Kidney glomerular epithelial cell (primary cell): ENCODE results near the gene CARMIL3.
"Not testable (repeated sequence)": the region's sequence is repeated elsewhere in the genome, so short reads cannot be mapped to it uniquely, and the experiment has no call there.

Experiments used
- DNase-seq: peaks from one replicate; lab custom pipeline; 2025; lab: John Stamatoyannopoulos, UW

CARMIL3 gene, protein sequence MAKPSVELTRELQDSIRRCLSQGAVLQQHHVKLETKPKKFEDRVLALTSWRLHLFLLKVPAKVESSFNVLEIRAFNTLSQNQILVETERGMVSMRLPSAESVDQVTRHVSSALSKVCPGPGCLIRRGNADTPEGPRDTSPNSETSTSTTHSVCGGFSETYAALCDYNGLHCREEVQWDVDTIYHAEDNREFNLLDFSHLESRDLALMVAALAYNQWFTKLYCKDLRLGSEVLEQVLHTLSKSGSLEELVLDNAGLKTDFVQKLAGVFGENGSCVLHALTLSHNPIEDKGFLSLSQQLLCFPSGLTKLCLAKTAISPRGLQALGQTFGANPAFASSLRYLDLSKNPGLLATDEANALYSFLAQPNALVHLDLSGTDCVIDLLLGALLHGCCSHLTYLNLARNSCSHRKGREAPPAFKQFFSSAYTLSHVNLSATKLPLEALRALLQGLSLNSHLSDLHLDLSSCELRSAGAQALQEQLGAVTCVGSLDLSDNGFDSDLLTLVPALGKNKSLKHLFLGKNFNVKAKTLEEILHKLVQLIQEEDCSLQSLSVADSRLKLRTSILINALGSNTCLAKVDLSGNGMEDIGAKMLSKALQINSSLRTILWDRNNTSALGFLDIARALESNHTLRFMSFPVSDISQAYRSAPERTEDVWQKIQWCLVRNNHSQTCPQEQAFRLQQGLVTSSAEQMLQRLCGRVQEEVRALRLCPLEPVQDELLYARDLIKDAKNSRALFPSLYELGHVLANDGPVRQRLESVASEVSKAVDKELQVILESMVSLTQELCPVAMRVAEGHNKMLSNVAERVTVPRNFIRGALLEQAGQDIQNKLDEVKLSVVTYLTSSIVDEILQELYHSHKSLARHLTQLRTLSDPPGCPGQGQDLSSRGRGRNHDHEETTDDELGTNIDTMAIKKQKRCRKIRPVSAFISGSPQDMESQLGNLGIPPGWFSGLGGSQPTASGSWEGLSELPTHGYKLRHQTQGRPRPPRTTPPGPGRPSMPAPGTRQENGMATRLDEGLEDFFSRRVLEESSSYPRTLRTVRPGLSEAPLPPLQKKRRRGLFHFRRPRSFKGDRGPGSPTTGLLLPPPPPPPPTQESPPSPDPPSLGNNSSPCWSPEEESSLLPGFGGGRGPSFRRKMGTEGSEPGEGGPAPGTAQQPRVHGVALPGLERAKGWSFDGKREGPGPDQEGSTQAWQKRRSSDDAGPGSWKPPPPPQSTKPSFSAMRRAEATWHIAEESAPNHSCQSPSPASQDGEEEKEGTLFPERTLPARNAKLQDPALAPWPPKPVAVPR (N-terminal part only)

DNA sequence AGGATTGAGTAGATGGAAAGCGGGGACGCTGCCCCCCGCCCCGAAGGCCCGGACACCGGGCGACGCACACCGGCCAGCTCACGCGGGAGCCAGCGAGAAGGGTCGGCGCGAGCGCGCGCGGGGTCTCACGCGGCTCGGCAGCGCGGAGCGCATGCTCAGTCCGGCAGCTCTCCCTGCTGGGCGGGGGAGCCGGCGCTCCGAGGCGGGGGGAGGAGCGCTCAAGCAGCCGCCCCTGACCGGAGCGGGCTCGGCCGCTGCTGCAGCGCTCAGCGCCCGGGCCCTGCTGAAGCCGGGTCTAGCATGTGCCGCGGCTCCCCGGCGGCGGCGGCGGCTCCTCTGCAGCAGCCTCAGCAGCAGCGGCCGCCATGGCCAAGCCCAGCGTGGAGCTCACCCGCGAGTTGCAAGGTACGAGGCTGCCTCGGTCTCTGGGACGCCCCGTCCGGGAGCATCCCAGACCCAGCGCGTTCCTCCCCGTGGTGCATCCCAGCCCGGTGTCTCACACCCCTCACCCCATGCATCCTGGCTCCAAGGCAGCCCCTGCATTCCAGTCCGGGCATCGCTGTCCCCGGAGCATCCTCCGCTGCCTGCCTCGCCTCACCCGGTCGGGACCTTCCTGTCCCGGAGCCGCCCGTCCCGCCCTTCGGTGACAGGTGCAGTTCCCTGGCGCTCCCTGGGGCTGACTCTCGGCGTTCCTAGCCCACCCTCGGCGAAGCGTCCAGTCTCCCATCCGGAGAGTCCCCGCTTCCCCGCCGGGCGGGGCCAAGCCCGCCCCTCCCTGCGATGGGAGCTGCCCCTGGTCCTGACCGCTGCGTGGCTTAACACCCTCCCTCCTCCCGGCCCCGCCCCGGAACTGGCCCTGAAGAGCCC lies at the start of gene CARMIL3:
TSS of gene CARMIL3 (plus strand) at position 221 of the 867 bp plus-strand sequence. CDS start at position 366, 145 bp downstream.
- DNase-seq = peak; percentile 20

- not testable (repeated sequence) for DNase-seq
Observed at GRCh38 chr14:24006471-24006816, 45.4 kb upstream of the CARMIL3 start.

GRCh38 chr14:24006817-24007652 lies 44.8 kb upstream of the CARMIL3 start:
- not testable (repeated sequence) for DNase-seq

- DNase-seq = no peak
Observed at GRCh38 chr14:24011051-24011450, 40.8 kb upstream of the CARMIL3 start.

DNA sequence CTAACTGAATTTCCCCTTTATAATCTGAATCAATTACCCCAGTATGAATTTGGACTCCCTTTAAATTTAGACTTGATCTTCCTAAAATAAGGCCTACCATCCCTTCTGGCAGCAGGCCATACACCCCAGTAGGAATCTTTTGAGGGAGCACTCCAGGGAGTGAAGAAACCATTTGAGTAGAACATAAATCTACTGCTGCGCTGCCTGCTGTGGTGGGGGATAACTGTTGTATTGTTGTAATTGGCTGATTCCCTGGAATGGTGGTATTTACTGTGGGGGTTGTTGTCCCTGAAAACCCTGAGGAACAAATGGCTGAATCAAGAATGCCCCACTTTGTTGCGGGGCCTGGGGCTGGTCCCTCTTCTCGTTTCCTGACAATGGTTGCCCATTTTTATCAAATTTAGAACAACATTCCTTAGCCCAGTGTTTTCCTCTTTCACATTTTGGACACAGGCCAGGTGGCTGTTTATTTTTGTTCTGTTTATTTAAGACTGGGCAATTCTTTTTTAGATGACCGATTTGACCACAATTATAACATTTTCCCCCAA lies 39.0 kb upstream of the CARMIL3 start:
- not testable (repeated sequence) for DNase-seq

GRCh38 chr14:24013654-24014514 lies 37.9 kb upstream of the CARMIL3 start:
- peak; percentile 43 for DNase-seq

DNA sequence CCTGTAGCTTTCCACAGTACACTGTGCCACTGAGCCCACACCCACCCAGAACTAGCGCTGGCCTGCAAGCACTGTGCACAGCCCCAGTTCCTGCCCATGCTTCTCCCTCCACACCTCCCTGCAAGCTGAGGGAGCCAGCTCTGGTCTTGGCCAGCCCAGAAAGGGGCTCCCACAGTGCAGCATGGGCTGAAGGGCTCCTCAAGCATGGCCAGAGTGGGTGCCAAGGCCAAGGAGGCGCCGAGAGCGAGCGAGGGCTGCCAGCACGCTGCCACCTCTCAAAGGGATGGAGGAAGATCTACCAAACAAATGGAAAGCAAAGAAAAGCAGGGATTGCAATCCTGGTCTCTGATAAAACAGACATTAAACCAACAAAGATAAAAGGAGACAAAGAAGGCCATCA lies 36.1 kb upstream of the CARMIL3 start:
- DNase-seq = not testable (repeated sequence)

DNA sequence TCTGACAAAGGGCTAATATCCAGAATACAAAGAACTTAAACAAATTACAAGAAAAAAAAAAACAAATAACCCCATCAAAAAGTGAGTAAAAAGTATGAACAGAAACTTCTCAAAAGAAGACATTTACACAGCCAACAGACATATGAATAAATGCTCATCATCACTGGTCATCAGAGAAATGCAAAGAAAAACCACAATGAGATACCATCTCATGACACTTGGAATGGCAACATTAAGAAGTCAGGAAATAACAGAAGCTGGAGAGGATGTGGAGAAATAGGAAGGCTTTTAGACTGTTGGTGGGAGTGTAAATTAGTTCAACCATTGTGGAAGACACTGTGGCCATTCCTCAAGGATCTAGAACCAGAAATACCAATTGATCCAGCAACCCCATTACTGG lies 32.8 kb upstream of the CARMIL3 start:
- DNase-seq = not testable (repeated sequence)

DNA sequence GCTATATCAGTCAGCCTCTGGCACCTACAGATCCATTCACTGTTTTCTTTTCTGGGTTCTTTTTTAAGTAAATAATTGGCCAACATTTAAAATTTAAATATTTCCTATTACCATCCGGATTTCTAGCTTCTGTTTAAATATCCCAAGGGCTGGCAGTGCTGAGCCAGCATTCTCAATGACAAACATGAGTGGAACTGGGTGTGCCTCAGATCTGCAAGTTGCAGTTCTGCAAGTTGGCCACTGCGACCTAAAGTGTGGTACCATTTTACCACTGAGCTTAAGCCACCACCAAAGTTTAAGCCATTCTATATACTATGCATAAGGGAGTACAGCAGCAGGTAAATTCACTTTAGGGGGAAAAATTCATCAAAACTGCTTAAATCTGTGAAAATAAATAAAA lies 31.9 kb upstream of the CARMIL3 start:
- DNase-seq = not testable (repeated sequence)

DNA sequence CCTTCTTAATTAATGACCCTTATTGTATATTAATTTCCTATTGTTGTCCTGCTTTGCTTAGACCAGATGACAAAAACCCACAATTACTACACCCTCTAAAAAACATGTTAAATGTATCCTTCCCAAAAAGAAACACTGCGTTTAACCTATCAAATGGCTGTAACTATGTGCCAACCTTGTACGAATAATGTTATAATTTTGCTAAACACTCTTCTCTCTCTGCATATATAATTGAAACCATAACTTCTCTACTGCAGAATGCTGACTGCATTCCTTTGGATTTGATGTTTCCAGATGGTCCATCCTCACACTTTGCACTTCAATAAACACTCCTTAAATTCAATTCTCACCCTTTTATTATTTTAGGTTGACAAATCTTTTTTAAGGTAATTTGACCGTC lies 31.3 kb upstream of the CARMIL3 start:
- not testable (repeated sequence) for DNase-seq

DNA sequence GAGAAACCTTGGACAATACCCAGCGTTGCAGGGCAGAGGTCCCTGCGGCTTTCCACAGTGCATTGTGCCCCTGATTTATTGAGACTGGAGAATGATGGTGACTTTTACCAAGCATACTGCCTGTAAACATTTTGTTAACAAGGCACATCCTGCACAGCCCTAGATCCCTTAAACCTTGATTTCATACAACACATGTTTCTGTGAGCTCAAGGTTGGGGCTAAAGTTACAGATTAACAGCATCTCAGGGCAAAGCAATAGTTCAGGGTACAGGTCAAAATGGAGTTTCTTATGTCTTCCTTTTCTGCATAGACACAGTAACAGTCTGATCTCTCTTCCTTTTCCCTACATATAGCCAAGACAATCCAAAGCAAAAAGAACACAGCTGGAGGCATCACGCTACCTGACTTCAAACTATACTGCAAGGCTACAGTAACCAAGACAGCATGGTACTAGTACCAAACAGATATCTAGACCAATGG lies 26.8 kb upstream of the CARMIL3 start:
- not testable (repeated sequence) for DNase-seq

GRCh38 chr14:24029687-24030086 lies 22.1 kb upstream of the CARMIL3 start:
- not testable (repeated sequence) for DNase-seq

- DNase-seq = not testable (repeated sequence)
Observed at GRCh38 chr14:24031331-24031730, 20.5 kb upstream of the CARMIL3 start.

GRCh38 chr14:24032727-24033418 lies 18.9 kb upstream of the CARMIL3 start:
- DNase-seq = peak; percentile 30

- not testable (repeated sequence) for DNase-seq
Observed at GRCh38 chr14:24035769-24036168, 16.0 kb upstream of the CARMIL3 start.

DNA sequence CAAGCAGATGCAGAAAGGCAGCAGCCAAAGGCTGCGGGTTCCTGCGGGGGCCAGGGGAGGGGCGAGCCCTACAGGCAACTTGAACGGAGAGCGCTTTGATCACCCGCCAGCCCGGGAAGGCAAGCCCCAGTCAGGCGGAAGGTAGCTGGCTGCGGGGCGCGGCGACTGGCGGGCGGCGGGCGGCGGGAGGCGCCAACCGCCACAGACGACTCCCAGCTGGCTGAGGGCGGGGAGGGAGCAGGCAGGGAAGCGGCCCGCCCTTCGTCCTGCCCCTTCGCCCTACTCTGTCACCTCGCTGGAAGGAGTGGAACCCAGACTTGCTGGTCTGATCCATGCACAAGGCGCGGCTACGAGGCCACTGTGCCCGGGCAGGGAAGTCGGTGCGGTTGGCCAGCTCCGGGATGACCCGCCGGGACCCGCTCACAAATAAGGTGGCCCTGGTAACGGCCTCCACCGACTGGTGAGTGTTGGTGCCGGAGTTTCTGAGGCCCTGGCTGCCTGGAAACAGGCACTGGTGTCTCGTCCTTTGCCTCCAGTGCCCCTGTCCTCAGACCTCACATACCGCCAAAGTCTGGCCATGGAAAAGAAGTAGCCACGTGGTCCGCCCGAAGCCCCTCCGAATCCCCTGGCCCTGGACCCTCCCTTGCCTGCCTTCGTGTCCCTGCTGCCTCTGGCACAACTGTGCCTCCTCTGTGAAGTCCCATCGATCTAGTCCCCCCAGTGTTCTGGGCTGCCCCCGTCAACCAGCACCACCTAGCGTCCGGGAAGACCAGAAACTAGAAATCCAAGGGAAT lies 15.4 kb upstream of the CARMIL3 start:
- peak; percentile 59 for DNase-seq
